ENCODE results near the gene GRIK5.

Gene GRIK5

DNA sequence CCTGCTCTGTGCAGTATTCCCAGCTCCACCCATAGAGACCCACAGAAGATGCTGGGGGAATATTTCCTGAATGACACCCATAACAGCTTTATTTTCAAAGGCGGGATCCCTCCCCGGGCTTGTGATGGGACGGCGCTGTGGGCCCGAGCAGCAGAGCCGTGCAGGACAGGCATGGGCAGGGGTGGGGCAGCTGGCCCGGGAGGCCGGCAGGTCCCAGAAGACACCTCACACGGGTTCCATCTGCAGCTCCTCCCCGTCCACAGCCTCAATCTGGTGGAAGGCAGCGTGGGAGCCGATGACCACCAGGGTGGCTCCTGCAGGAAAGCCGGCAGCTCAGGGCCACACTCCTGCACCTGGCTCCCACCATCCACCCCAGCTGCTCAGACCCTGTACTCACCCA is 113.4 kb downstream of the GRIK5 start:
- no peak for DNase-seq (ENCODE audit: low read depth)

DNA sequence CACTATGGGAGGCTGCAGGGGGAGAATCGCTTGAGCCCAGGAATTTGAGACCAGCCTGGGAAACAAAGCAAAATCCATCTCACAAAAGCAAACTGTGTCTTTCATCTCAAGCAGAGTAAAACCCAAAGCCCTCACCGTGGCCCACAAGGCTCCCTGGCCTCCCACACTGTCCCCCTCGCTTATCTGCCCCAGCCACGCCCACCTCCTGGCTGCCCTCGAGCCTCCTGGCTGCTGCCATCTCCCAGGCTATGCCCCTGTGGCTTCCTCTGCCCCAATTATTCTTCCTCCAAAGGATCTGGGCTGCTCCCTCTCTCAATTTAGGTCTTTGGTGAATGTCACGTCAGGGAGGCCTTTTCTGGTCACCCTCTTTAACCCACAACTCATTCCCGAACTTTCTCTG is 114.5 kb downstream of the GRIK5 start:
- DNase-seq (ENCODE audit: low read depth): no peak

GRCh38 chr19:41951686-41952172 is 118.3 kb downstream of the GRIK5 start:
- DNase-seq (ENCODE audit: low read depth): peak; percentile 43

Data from GM04504 (cell line).